Limb (tissue), 2 donors: ENCODE data around the gene SMAD1.

Source experiments
- DNase-seq, 2 donors: peaks; one replicate each; pipeline ENCODE4 v3.0.0-alpha.2; 2016; ENCODE audit errors: extremely low spot score in 2 of 2

Gene SMAD1

DNA sequence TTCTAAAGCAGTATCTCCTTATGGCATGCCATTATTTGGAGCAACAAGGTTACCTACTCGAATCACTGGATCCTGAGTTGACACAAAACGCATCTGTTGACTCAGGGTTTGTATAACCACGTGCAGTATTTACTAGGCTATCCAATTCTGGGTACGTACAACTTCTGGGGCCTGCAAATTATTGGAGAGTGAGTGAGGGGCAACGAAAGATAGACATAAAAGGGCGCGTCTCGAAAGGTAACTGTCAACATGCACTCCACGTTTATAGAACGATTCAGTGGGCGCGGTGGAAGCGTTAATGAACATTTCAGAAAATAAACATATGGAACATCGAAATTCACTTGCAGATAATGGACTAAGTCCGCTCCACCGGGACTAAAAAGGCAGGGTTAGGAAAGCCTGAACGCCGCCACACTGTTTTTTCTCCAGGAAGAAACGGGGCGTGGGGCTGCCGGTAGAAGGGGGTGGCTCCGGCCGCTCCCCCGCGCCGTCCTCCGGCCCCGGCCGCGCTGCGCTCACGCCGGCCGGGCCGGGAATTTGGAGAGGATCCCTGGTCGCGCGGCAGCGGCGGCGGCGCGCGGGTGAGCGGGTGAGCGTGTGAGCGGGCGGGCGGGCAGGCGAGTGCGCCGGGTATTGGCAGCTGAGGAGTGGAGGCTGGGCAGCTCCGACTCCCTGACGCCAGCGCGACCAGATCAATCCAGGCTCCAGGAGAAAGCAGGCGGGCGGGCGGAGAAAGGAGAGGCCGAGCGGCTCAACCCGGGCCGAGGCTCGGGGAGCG, at the start of gene SMAD1:
SMAD1 (plus strand) TSS at position 690 of the 778 bp plus-strand sequence. CDS start 32,761 bp downstream, outside the sequence.
- DNase-seq, result peak; percentile 81 to 89

DNA sequence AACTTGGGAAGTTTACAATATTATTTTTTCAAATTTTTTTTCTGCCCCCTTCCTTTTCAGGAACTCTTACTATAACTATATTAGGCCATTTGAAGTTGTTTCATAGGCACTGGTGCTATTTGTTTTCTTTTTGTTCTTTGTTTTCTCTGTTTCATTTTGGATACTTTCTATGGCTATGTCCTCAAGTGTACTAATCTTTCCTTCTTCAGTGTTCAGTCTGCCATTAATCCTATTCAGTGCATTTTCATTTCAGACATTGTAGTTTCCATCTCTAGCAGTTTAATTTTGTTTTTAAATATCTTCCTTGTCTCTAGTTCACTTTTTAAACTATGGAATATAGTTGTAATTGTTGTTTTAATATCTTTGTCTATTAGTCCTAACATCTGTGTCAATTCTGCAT, 48.0 kb upstream of the SMAD1 start:
- DNase-seq, result no peak

DNA sequence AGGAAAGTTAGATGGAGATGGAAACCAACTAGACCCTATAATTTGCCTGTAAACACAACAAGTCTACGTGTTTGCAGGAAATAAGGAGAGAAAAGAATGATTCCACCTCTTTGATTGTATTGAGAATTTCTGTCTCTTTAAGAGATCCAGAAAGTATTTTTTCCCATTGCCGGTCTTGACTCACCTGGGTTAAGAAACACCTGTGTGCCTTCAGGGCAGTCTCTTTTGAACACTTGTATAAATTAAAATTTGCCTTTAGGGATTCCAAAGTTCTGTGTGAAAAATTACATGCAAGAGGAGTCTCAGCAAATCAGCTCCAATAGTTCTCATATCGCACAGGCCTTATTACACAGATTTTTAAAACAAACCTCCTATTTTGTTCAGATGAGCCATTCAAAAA, 46.0 kb upstream of the SMAD1 start:
- DNase-seq, result no peak

DNA sequence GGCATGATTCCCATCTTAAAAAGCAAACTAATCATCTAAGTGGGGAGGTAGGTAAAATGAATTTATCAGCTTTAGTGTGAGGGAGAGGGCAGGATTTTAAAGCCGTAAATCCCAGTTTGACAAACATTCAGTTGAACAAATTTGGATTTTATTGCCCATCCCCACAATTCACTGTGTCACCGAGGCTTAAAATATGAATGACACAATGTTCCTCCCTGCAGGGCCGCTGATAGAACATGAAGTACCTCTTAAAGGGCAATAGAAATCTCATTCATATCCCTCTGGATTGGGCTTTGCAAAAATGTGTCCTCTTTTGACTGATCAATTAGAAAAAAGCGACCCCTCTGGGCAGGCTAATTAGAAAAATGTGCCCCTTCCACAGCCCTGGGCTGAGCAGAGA, 45.5 kb upstream of the SMAD1 start:
- DNase-seq, result no peak

DNA sequence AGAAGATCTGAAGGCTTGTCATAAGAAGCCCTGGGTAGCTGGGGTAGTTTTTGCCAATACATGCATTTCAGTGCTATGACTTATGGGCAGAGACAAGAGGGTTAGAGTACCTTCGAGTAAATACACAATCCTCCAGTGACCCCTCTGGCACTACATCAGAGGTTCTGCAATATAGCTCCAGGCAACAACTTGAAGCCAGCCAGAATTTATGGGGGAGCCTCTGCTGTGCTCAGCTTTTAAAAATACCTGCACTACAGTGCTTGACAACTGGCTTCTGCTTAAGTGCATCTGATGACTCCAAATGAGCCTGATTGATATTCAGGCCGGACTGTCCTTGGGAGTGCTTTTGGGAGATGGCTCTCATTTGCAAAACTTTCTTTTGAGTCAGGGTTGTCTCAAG, 44.9 kb upstream of the SMAD1 start:
- DNase-seq, result peak in 1 of 2 donors; percentile 36

DNA sequence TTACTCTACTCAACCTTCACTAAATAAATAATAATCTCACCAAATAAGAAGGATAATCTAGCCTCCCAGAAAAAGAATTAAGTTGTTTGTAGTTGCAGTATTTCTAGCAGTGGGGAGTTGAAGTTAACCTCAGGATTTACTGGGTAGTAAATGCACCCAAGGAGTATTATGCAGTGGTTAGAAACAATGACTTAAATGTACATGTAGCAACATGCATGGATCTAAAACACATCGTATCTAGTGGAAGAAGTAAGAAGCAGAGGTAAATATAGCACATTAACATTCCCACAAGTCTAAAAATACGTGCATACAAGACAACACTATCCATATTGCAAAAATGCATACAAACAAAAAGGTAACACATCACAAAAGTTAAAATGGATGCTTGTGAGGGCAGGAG, 44.2 kb upstream of the SMAD1 start:
- DNase-seq, result no peak

DNA sequence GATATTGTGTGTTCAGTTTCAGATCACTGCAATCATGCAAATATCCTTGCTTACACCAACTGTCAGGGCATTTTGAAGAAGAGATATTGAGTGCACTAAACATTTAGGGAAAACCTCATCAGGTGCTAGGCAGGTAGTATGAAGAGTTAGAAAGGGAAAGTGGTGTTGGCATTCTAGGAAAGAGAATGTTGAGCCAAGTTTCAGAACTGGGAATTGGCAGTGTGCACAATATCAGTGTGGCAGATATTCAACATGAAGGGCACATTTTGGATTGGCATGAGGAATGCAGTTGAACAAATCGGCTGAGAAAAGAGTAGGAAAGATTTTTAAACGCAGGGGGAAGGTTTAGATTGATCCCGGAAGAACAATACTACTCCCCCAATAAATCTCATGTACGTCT, 43.4 kb upstream of the SMAD1 start:
- no peak for DNase-seq

DNA sequence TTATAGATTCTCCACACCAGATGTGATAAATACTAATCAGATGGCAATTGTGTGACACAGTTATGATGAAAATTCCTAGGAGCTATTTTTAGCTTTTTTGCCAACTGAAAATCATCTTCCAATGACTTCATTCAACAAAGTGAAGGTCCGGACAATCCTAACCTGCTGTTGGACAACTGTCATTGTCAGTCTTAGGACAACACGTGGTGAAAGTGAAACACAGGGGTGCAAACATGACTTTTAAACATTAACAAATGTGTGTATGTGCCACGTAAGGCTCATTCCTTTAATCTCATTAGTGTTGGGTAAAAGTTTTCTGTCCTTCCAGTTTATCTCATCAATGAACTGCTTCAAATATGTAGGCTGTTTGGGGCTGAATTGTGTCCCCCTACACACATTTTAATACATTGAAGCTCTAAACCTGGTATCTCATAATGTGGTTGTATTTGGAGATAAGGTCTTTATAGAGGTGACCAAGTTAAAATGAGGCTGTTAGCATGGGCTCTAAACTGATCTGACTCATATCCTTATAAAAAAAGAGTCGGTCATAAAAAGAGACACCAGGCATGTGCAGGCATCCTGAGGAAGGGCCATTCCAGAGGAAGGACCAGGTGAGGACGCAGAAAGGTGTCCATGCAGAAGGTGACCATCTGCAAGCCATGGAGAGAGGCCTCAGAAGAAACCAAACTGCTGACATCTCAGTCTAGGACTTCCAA, 41.2 kb upstream of the SMAD1 start:
- no peak for DNase-seq

DNA sequence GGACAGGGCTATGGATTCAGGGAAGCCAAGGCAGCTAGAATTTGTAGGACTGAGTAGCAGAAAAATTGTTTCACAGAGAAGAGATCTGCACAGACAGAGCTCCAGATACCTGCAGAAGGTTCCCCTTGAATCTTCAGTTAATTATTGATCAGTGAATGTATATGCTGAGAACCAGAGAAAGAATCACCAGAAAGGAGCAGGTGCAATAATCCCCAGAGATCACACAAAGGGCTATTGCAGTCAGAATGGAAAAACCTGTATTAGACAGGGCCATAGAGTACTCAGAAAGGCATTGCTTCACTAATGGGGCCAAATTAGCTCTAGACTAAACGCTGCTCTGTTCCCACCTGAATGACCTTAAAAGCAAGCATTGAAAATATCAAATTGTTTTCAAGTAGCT, 35.5 kb upstream of the SMAD1 start:
- DNase-seq, result no peak

DNA sequence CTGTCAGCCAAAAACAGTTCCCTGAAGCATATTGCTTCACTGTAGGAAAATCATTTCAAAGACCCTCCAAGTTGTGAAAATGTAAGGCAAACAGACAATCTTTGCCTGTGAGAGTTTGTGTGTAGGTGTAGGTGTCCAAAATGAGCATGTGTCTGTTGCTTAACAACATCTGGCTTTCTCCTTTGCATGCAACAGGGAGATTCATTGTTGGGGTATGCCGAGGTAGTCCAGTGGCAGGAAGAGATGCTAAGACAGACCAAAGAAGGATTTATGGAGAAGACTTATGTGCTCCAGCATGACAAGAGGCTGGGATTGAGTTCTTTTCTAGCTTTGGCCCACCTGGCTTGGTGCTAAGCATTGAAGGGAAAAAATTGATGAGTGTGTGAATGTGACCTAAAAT, 29.8 kb upstream of the SMAD1 start:
- no peak for DNase-seq

DNA sequence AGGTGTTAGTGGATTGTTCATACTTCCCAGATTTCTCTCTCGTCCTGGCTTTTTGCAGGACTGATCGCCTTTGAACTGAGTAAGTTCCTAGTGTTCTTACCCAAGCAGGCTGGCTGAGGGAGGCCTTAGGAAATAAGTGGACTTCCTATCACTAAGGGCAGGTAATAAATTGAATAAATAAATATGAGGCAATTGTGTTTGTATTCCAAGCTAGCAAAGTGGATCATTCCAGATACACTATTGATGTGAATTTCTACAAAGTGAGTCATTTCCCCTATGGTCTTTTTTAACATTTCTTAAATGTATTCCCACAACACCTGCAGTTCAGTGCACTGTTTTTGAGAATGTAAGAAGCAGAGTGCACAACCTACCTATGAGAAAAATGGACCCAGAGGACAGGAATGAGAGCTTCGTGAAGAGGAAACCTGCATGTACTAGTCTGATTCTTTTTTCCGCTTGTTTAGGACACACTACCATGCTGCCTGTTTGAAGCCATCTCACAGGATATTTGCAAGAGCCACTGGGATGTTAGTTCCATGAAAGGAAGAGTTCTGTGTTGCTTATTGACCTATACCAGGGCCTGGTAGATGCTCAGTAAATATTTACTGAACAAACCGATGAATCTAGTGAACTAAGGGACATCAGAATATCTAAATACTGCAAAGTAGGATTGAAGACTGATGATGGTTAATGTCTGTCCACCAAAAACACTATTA, 29.0 kb upstream of the SMAD1 start:
- no peak for DNase-seq

DNA sequence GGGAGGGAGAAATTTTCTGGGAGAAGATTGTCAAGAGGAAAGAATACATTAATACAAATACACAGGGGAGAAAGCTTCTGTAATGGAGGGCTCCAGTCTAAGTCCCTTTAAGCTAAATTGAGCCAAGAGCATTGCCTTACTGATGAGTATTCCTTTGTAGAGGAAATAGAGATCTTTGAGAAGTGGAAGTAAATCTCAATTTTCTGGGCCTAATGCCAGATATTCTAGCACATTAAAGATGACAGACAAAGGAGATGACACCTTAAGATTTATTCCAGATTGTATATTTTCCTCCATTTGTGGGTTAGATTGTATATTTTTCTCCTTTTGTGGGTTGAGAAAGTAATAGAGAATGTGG, 28.5 kb upstream of the SMAD1 start:
- DNase-seq, result no peak

DNA sequence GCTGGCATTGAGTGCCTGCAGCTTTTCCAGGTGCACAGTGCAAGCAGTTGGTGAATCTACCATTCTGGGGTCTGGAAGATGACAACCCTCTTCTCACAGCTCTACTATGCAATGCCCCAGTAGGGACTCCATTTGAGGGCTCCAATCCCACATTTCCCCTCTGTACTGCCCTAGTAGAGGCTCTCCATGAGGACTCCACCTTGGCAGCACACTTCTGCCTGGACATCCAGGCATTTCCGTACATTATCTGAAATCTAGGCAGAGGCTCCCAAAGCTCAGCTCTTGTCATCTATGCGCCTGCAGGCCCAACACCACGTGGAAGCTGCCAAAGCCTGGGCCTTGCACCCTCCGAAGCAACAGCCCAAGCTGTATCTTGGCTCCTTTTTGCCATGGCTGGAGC, 8.4 kb upstream of the SMAD1 start:
- DNase-seq, result no peak

DNA sequence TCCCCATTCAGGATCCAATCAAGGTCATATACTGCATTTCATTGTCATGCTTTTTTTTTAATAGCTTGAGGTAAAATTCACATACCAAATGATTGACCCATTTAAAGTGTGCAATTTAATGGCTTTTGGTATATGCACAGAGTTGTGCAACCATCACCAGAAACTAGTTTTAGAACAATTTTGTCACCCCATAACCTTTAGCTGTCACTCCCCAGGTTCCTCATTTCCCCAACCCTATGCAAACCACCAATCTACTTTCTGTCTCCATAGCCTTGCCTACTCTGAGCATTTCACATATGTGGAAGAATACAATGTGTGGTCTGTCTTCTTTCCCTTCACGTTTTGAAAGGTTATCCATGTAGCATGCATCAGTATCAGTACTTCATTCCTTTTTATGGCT, 1.4 kb upstream of the SMAD1 start:
- DNase-seq, result no peak

DNA sequence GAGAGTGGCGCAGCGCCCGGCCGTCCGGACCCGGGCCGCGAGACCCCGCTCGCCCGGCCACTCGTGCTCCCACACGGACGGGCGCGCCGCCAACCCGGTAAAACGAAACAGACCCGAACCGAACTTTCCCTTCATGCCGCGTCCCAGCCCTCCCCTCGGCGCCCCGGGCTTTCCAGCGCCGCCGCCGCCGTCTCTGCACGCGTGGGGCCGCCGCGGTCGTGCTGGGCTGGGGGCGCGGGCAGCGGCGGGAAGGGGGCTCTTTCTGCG, 222 bp downstream of the SMAD1 start:
- DNase-seq, result no peak

DNA sequence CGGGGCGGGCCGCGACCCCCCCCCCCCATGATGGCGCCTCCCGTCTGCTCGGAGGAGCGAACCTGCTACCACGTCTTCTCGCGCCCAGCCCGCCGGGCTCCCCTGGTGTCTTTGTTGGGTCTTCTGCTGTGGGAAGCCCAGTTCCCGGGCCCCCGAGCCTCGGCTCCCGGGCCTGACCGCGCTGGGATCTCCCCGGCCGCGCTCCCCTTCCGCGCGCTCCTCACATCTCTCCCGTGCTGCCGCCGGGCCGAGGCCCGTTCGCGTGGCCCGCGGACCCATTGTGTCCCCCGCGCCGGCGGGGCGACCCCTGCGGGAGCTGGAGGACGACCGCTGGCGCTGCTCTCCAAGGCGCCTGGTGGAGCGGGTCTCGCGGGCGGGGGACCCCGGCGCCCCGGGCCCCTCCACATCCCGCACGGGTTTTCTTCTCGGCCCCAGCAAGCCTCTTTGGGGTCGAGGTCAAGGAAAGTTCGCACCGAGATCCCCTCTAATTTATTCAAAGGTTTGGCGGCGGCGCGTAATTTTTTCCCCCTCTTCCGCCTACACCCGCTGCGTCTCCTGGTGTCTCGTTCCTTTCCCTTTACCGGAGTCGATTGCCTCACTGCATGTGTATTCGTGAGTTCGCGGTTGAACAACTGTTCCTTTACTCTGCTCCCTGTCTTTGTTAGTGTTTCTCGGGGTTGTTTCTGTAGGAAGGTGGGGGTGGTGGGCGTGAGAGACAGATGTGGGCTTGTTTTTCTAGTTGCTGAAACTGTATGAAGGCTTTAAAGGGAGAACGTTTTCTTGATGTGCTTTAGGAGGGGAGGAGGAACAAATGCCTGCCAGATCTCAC, 770 bp downstream of the SMAD1 start:
- peak; percentile 80 to 82 for DNase-seq

DNA sequence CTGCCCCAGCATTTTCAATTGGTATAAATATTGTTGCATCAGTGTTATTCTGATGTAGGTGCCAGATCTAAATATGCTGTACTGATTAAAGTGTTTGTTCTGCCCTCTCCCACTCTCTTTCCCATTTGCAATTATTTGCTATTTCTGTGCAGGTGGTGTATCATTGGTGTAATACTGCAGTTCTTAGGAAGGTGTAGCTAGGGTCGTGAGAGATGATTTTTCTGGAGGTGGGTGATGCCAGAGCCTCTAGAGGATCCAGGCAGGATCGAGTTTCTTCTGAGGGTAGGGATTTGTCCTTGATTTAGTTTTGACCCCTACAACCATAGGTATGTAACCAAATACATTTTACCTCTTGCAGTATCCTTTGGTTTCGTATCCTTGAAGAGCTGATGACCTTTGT, 1.9 kb downstream of the SMAD1 start:
- DNase-seq, result no peak

DNA sequence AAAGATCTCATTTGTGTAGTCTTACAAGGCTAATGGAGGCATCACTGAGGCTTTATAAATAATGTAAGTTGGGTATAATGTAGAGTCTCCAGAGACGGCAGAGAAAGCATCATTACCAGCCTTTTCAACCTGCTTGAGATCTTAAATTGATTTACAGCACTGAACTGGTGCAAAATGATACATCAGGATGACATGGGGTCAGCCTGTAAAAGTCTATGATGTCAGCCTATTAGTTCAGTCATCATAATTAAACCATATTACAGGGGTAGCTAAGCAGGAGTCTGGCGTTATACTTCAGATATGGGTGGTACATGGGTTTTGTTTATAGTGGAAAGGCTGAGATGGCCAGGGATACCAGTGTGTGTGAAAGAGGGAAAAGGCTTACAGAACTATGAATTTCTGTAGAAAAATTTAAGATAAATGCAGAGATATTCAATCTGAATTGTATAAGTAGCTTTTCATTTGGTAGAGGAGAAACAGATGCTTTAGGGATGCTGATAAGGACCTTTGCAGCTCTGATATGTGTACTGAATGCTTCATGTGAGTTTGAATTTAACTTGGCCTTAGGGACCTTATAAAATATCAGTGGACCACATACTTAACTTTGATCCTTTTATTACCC, 2.7 kb downstream of the SMAD1 start:
- no peak for DNase-seq

DNA sequence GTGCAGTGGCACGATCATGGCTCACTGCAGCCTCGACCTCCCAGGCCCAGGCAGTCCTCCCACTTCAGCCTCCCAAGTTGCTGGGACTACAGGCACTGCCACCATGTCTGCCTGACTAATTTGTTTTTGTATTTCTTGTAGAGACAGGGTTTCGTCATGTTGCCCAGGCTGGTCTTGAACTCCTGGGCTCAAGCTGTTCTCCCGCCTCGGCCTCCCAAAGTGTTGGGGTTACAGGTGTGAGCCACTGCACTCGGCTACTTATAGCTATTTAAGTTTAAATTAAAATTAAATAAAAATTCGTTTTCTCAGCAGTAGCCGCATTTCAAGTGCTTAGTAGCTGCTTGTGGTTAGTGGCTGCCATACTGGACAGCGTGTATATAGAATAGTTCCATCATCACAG, 3.5 kb downstream of the SMAD1 start:
- DNase-seq, result no peak

DNA sequence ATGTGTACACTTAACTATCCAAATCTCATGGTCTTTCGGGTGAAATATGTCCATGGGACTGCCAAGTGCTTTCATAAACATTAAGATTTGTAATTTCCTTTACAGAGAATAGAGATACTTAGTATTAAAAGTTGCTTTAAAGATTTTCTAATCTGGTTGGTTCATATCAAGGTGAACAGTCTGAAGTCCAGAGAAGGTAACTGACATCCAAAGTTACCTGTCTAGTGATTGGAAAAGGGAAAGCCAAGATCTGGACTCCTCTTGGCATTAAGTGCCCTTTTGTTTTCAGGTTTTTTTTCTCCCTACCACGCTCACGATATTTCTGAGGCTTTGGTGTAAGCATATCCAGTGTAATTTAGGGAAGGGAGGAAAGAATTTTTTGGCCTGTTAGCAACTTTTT, 5.0 kb downstream of the SMAD1 start:
- no peak for DNase-seq

DNA sequence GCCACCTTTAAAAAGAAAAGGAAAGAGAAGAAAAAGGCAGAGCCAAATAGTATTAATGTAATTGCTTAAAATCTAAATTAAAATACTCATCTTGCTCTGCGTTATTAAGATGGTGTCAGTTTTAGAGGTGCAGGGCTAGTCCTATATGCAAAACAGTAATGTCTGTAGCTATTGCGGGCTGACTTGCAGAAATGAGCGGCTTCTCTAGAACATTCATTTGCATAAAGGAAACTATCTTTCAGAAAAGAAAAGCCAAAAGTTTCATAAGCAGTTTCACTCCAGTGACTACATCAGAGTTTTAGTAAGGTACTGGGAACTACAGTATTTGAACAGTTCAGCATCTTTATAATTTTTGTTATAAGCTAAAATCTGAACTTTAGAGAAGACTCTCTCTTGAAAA, 6.0 kb downstream of the SMAD1 start:
- DNase-seq, result no peak

DNA sequence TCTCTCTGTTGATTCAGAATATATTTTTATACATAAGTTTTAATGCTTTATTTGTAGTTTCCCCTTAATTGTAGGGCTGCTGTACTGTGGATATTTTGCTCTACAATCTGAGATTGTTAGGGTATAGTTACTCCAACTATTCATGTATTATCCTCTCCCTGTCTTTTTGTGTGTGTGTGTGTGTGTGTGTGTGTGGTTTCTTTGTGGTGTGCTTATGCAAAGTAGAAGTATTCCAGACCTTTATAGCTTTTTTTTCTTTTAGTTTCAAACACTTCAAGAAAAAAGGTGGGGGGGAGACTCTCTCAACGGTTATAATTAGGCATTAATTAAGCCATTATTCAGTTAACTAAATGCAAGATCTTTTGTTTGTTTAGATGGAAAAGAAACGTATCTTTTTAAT, 6.7 kb downstream of the SMAD1 start:
- no peak for DNase-seq
